Fibroblast of lung (primary cell): ENCODE data around the gene ABHD5. TPM values are rescaled to one million over a fixed set of nuclear protein-coding genes. Genes with fewer than 3 reads are reported as not detected.
A peak's percentile ranks its signal among the peaks of the same experiment; 100 is the strongest.

Experiments used
- DNase-seq, 2 donors: peaks; one replicate each; pipeline versions ENCODE4 v3.0.0 to v3.0.0-alpha.2; 2010; ENCODE audit warnings: low read depth in 2 of 2
- H2AFZ ChIP-seq: 2 replicates; pipeline ENCODE4 v1.5.1; 2012; ENCODE audit warnings: low read length, control low read depth, inconsistent platforms
- H3K27ac ChIP-seq: 2 replicates; pipeline ENCODE4 v1.5.1; 2011; ENCODE audit warnings: low read length, control low read depth; ENCODE audit not compliant: insufficient read depth
- H3K27me3 ChIP-seq: 2 replicates; pipeline ENCODE4 v1.5.1; 2011; ENCODE audit warnings: mild to moderate bottlenecking, low read length; ENCODE audit not compliant: control insufficient read depth, insufficient read depth
- H3K36me3 ChIP-seq: 2 replicates; pipeline ENCODE4 v1.5.1; 2011; ENCODE audit warnings: low read length; ENCODE audit not compliant: control insufficient read depth, insufficient read depth
- H3K4me1 ChIP-seq: 2 replicates; pipeline ENCODE4 v1.5.1; 2011; ENCODE audit warnings: low read length; ENCODE audit not compliant: control insufficient read depth, insufficient read depth; ENCODE audit errors: extremely low read depth
- H3K4me2 ChIP-seq: 2 replicates; pipeline ENCODE4 v1.5.1; 2011; ENCODE audit warnings: low read length, control low read depth; ENCODE audit not compliant: insufficient read depth; ENCODE audit errors: extremely low read depth
- H3K4me3 ChIP-seq, 4 experiments: fragments of 200-600 bp in 1 of 4; sonication (generic) in 1 of 4; replicated peaks in 1 of 4; 2 replicates each; pipeline ENCODE4 v1.5.1; 2011 to 2016; ENCODE audit warnings: low read length in 4 of 4, low read depth in 3 of 4, mild to moderate bottlenecking in 3 of 4, control low read depth in 2 of 4, inconsistent platforms in 1 of 4, mixed read lengths in 1 of 4; ENCODE audit not compliant: insufficient read depth in 1 of 4; ENCODE audit errors: control extremely low read depth in 1 of 4
- H3K79me2 ChIP-seq: 2 replicates; pipeline ENCODE4 v1.5.1; 2012; ENCODE audit warnings: mild to moderate bottlenecking, low read length, inconsistent platforms; ENCODE audit not compliant: control insufficient read depth, insufficient read depth
- H3K9ac ChIP-seq: 2 replicates; pipeline ENCODE4 v1.5.1; 2011; ENCODE audit warnings: mild to moderate bottlenecking, low read length, control low read depth; ENCODE audit not compliant: insufficient read depth
- H3K9me3 ChIP-seq: 2 replicates; pipeline ENCODE4 v1.5.1; 2012; ENCODE audit warnings: low read depth, low read length; ENCODE audit not compliant: control insufficient read depth, insufficient read depth
- H4K20me1 ChIP-seq: 2 replicates; pipeline ENCODE4 v1.5.1; 2011; ENCODE audit warnings: low read length; ENCODE audit not compliant: control insufficient read depth, insufficient read depth; ENCODE audit errors: extremely low read depth
- CTCF ChIP-seq, 2 donors: IDR thresholded peaks in 1 of 2; conservative IDR thresholded peaks in 1 of 2; 1 replicate in 1 of 2; 2 replicates in 1 of 2; pipeline ENCODE4 v1.5.1; 2011 to 2012; ENCODE audit warnings: low read length in 2 of 2, control low read depth in 1 of 2, inconsistent platforms in 1 of 2, low read depth in 1 of 2, mild to moderate bottlenecking in 1 of 2
- EZH2 ChIP-seq: IDR thresholded peaks from 2 replicates; pipeline ENCODE4 v1.5.1; 2012; ENCODE audit warnings: low read length, control low read depth, mild to moderate bottlenecking; ENCODE audit errors: missing control alignments
- polyA plus RNA-seq, 2 donors: library from polyadenylated mRNA; depleted of rRNA in 1 of 2; stranded (reverse) in 1 of 2; unstranded in 1 of 2; fragments of >200 nt; gene quantifications; 2 replicates each; pipeline ENCODE4 v1.2.1, GENCODE V29; 2011 to 2012; ENCODE audit warnings: missing spikeins in 1 of 2
- total RNA-seq: library from RNA; depleted of rRNA; stranded (reverse); fragments of >200 nt; gene quantifications from 2 replicates; pipeline ENCODE4 v1.2.1, GENCODE V29; 2014

Gene ABHD5
- total and polyA plus RNA-seq, 2 donors (not counting 1 experiment from before 2014, with no cell fraction given) = 59.8 to 64.7 TPM

GRCh38 chr3:43689166-43689565 lies 1.6 kb upstream of the ABHD5 start:
- H3K9ac ChIP-seq = no peak overlapping the region
- H3K27ac ChIP-seq = no peak overlapping the region
- no peak for DNase-seq
- peaks cover 4% of the 10 kb centered on the region for H3K4me1 ChIP-seq
- H3K36me3 ChIP-seq = no peaks in the 10 kb centered on the region
- no peaks in the 10 kb centered on the region for H3K9me3 ChIP-seq
- no peak for TF ChIP-seq CTCF (conservative IDR thresholded peaks at IDR 0.05 in 1 of 2, IDR thresholded peaks at IDR 0.05 in 1 of 2; ENCODE audit: low read depth in 1 of 2, low read length in 2 of 2)
- no peaks in the 10 kb centered on the region for H4K20me1 ChIP-seq
- no peak overlapping the region for H3K4me2 ChIP-seq
- H3K27me3 ChIP-seq = no peaks in the 10 kb centered on the region
- H3K79me2 ChIP-seq = peaks cover 31% of the 10 kb centered on the region
- no peak overlapping the region for H2AFZ ChIP-seq
- no peak overlapping the region for H3K4me3 ChIP-seq

GRCh38 chr3:43689766-43690399 lies 855 bp upstream of the ABHD5 start:
- TF ChIP-seq CTCF (conservative IDR thresholded peaks at IDR 0.05 in 1 of 2, IDR thresholded peaks at IDR 0.05 in 1 of 2; ENCODE audit: low read depth in 1 of 2, low read length in 2 of 2) (no peak), EZH2 (no peak)
- H3K27me3 ChIP-seq = no peaks in the 10 kb centered on the region
- DNase-seq = no peak

GRCh38 chr3:43691120-43691995 lies 620 bp downstream of the ABHD5 start:
- Histone ChIP-seq H3K4me3 (peak overlapping the region; percentile 55 to 86 (median 85)), H3K4me2 (peak overlapping the region; percentile 84), H3K79me2 (peaks cover 46% of the 10 kb centered on the region), H3K9me3 (no peaks in the 10 kb centered on the region), H3K9ac (peak overlapping the region; percentile 86), H4K20me1 (no peaks in the 10 kb centered on the region), H3K27me3 (no peaks in the 10 kb centered on the region), H3K4me1 (peaks cover 8% of the 10 kb centered on the region), H3K36me3 (no peaks in the 10 kb centered on the region), H3K27ac (peak overlapping the region; percentile 72), H2AFZ (peak overlapping the region; percentile 76)
- DNase-seq = peak; percentile 40 to 49
- TF ChIP-seq EZH2 = no peak
- no peak for TF ChIP-seq CTCF (conservative IDR thresholded peaks at IDR 0.05 in 1 of 2, IDR thresholded peaks at IDR 0.05 in 1 of 2; ENCODE audit: low read depth in 1 of 2, low read length in 2 of 2)

More at GRCh38 chr3:43689766-43690399, 855 bp upstream of the ABHD5 start:
- Histone ChIP-seq H3K36me3 (no peaks in the 10 kb centered on the region), H3K9ac (peak overlapping the region; percentile 9), H3K4me2 (peak overlapping the region; percentile 100), H2AFZ (peak overlapping the region; percentile 99), H3K27ac (no peak overlapping the region), H3K4me1 (peaks cover 4% of the 10 kb centered on the region), H3K9me3 (no peaks in the 10 kb centered on the region), H3K79me2 (peaks cover 38% of the 10 kb centered on the region), H4K20me1 (no peaks in the 10 kb centered on the region), H3K4me3 (peak overlapping the region; percentile 55 to 86 (median 82))
